RPMI8226 (cell line): ENCODE results near the gene PPP1R8.

Experiments
- DNase-seq: peaks from one replicate; pipeline ENCODE4 v3.0.0-alpha.2; 2015

PPP1R8 gene

GRCh38 chr1:27872802-27873551 is 42.4 kb downstream of the PPP1R8 start:
- DNase-seq, result peak; percentile 38

GRCh38 chr1:27873671-27874384 is 43.2 kb downstream of the PPP1R8 start:
- DNase-seq, result peak; percentile 22

- DNase-seq, result no peak
Measured at GRCh38 chr1:27876341-27877114, 45.9 kb downstream of the PPP1R8 start.

GRCh38 chr1:27877115-27877416 is 46.5 kb downstream of the PPP1R8 start:
- DNase-seq, result no peak

GRCh38 chr1:27878039-27878438 is 47.5 kb downstream of the PPP1R8 start:
- DNase-seq, result no peak

- DNase-seq, result no peak
Measured at GRCh38 chr1:27878787-27879335, 48.3 kb downstream of the PPP1R8 start.

GRCh38 chr1:27879374-27880082 is 48.9 kb downstream of the PPP1R8 start:
- DNase-seq, result no peak

- DNase-seq, result no peak
Measured at GRCh38 chr1:27882543-27882903, 51.9 kb downstream of the PPP1R8 start.

GRCh38 chr1:27883536-27883935 is 53.0 kb downstream of the PPP1R8 start:
- no peak for DNase-seq

- DNase-seq, result no peak
Measured at GRCh38 chr1:27884006-27884954, 53.7 kb downstream of the PPP1R8 start.

GRCh38 chr1:27885114-27885528 is 54.5 kb downstream of the PPP1R8 start:
- no peak for DNase-seq

- no peak for DNase-seq
Measured at GRCh38 chr1:27885621-27886352, 55.2 kb downstream of the PPP1R8 start.

GRCh38 chr1:27886353-27886679 is 55.7 kb downstream of the PPP1R8 start:
- DNase-seq, result no peak

GRCh38 chr1:27886744-27887143 is 56.2 kb downstream of the PPP1R8 start:
- DNase-seq, result no peak

- DNase-seq, result peak; percentile 68
Measured at GRCh38 chr1:27887215-27888021, 56.8 kb downstream of the PPP1R8 start.

- DNase-seq, result no peak
Measured at GRCh38 chr1:27889506-27889905, 58.9 kb downstream of the PPP1R8 start.

GRCh38 chr1:27891196-27891889 is 60.8 kb downstream of the PPP1R8 start:
- peak; percentile 90 for DNase-seq

- DNase-seq, result no peak
Measured at GRCh38 chr1:27894521-27894920, 63.9 kb downstream of the PPP1R8 start.
